PC-3 (cell line): ENCODE results near the gene ETFB. TPM values are rescaled to one million over a fixed set of nuclear protein-coding genes. Genes with fewer than 3 reads are reported as not detected.

Experiments used
- ATAC-seq: fragments of 200-7000 bp; cut with Tn5 transposase; 2 replicates; pipeline ENCODE4 v1.9.1; 2020; ENCODE audit warnings: mild to moderate bottlenecking, moderate library complexity
- BruUV-seq: library from RNA; stranded (reverse); fragments of 400-500 nt; replicated peaks from 2 replicates; lab custom pipeline; 2021; lab: Mats Ljungman, UMichigan
- CTCF ChIA-PET: fragments of 300-600 bp; sonication (Branson Sonifier 250); formaldehyde crosslinking; loops from one replicate; lab custom pipeline; 2022; ENCODE audit warnings: antibody characterized with exemption; lab: Charles Lee
- POLR2A ChIA-PET: fragments of 300-600 bp; sonication (Branson Sonifier 250); formaldehyde crosslinking; loops from one replicate; lab custom pipeline; 2022; ENCODE audit warnings: antibody characterized with exemption; ENCODE audit not compliant: unreplicated experiment; lab: Charles Lee
- DNase-seq: peaks from one replicate; pipeline ENCODE4 v3.0.0-alpha.2; 2015
- H2AFZ ChIP-seq: fragments of 300-600 bp; sonication (generic); 2 replicates; pipeline ENCODE4 v1.6.0; 2016; ENCODE audit warnings: antibody characterized with exemption, low read length
- H3F3A ChIP-seq: fragments of 300-600 bp; sonication (generic); one replicate; pipeline ENCODE4 v1.6.0; 2017; ENCODE audit warnings: antibody characterized with exemption, low read length, control low read depth, mild to moderate bottlenecking; ENCODE audit not compliant: unreplicated experiment
- H3K27ac ChIP-seq: fragments of 300-600 bp; sonication (generic); 2 replicates; pipeline ENCODE4 v1.5.1; 2016; ENCODE audit warnings: mild to moderate bottlenecking, low read length
- H3K27me3 ChIP-seq: fragments of 300-600 bp; sonication (generic); 2 replicates; pipeline ENCODE4 v1.6.1; 2016; ENCODE audit warnings: low read length, mixed read lengths
- H3K36me3 ChIP-seq: fragments of 300-600 bp; sonication (generic); 2 replicates; pipeline ENCODE4 v1.6.1; 2016; ENCODE audit warnings: low read depth, mixed run types, low read length, mixed read lengths
- H3K4me1 ChIP-seq: fragments of 300-600 bp; sonication (generic); 2 replicates; pipeline ENCODE4 v1.5.1; 2016; ENCODE audit warnings: low read length; ENCODE audit not compliant: insufficient read depth
- H3K4me2 ChIP-seq: fragments of 300-600 bp; sonication (generic); 2 replicates; pipeline ENCODE4 v1.6.0; 2016; ENCODE audit warnings: low read length
- H3K4me3 ChIP-seq: fragments of 300-600 bp; sonication (generic); 2 replicates; pipeline ENCODE4 v1.5.1; 2016; ENCODE audit warnings: mild to moderate bottlenecking, low read length, mixed read lengths
- H3K79me2 ChIP-seq: fragments of 300-600 bp; sonication (generic); 2 replicates; pipeline ENCODE4 v1.6.1; 2017; ENCODE audit warnings: low read length, mixed read lengths
- H3K9ac ChIP-seq: fragments of 300-600 bp; sonication (generic); 2 replicates; pipeline ENCODE4 v1.6.0; 2016; ENCODE audit warnings: mild to moderate bottlenecking, low read length
- H3K9me2 ChIP-seq: fragments of 300-600 bp; sonication (generic); replicated peaks from 2 replicates; pipeline ENCODE4 v1.6.1; 2016; ENCODE audit warnings: mixed run types, low read length, mixed read lengths
- H3K9me3 ChIP-seq: fragments of 300-600 bp; sonication (generic); 2 replicates; pipeline ENCODE4 v1.6.1; 2016; ENCODE audit warnings: low read length, mixed read lengths
- H4K20me1 ChIP-seq: fragments of 300-600 bp; sonication (generic); 2 replicates; pipeline ENCODE4 v1.6.1; 2016; ENCODE audit warnings: low read length, mixed read lengths
- EZH2 ChIP-seq: fragments of 300-600 bp; sonication (generic); IDR thresholded peaks from one replicate; pipeline ENCODE4 v1.6.1; 2017; ENCODE audit warnings: antibody characterized with exemption, mild to moderate bottlenecking, low read length; ENCODE audit not compliant: unreplicated experiment
- EZH2phosphoT487 ChIP-seq: fragments of 300-600 bp; sonication (generic); IDR thresholded peaks from 2 replicates; pipeline ENCODE4 v1.6.1; 2018; ENCODE audit warnings: mild to moderate bottlenecking, antibody characterized with exemption, low read length, borderline replicate concordance
- intact Hi-C: fragments of 100-400 bp; cut with micrococcal nuclease; formaldehyde crosslinking; loops from 2 replicates; pipeline ENCODE4 v1.9.0; 2023
- total RNA-seq: library from RNA; depleted of rRNA; stranded (reverse); fragments of >200 nt; gene quantifications from 2 replicates; pipeline ENCODE4 v1.2.3, GENCODE V29; 2014
- TF ChIP-seq, protein P1 (sequence below): fragments of 300-600 bp; sonication (generic); conservative IDR thresholded peaks from 2 replicates; pipeline ENCODE4 v1.5.1; 2017; ENCODE audit warnings: antibody characterized with exemption, low read depth, mild to moderate bottlenecking, low read length

The ETFB gene
- total RNA-seq, 1 experiment from 2014 or later: 249 TPM

DNA sequence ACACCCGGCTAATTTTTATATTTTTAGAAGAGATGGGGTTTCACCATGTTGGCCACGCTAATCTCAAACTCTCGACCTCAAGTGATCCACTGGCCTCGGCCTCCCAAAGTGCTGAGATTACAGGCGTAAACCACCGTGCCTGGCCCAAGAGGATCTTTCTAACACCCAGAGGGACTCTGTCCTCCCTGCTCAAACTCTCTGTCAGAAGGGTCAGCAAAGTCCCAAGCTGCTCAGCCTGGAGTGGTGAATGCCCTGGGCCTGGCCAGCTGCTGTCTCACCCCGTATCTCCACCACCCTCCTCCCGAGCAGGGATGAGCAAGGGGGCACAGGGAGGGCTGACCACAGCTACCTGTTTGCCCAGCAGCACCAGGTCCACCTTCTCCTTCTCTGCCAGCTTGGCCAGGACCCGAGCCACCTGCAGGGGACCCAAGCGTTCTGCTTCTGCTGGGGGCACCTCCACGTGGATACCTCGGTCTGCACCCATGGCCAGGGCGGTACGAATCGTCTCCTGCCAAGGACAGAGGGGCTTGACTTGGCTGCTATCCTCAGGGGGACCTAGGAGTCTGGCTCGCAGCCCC lies 13.3 kb downstream of the ETFB start:
- no peaks in the 10 kb centered on the region for H3F3A ChIP-seq
- TF ChIP-seq, protein P1, sequence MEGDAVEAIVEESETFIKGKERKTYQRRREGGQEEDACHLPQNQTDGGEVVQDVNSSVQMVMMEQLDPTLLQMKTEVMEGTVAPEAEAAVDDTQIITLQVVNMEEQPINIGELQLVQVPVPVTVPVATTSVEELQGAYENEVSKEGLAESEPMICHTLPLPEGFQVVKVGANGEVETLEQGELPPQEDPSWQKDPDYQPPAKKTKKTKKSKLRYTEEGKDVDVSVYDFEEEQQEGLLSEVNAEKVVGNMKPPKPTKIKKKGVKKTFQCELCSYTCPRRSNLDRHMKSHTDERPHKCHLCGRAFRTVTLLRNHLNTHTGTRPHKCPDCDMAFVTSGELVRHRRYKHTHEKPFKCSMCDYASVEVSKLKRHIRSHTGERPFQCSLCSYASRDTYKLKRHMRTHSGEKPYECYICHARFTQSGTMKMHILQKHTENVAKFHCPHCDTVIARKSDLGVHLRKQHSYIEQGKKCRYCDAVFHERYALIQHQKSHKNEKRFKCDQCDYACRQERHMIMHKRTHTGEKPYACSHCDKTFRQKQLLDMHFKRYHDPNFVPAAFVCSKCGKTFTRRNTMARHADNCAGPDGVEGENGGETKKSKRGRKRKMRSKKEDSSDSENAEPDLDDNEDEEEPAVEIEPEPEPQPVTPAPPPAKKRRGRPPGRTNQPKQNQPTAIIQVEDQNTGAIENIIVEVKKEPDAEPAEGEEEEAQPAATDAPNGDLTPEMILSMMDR: no peak
- TF ChIP-seq EZH2 (no peak), EZH2phosphoT487 (no peak)
- no peaks in the 10 kb centered on the region for H3K9me2 ChIP-seq
- no peak overlapping the region for H3K27ac ChIP-seq
- H3K27me3 ChIP-seq: no peaks in the 10 kb centered on the region
- no peaks in the 10 kb centered on the region for H4K20me1 ChIP-seq
- POLR2A ChIA-PET: interaction anchor here (0.7 kb wide), 1 partner anchor 11 kb away, joined by 3 read pairs; the partner anchor contains the start of gene VSIG10L
- BruUV-seq: no TSS peak
- intact Hi-C loops: no loop called here
- ATAC-seq (no peak), DNase-seq (no peak)
- H2AFZ ChIP-seq: no peak overlapping the region
- no peaks in the 10 kb centered on the region for H3K9me3 ChIP-seq
- no peak overlapping the region for H3K4me2 ChIP-seq
- H3K4me3 ChIP-seq: no peak overlapping the region
- peaks cover 24% of the 10 kb centered on the region for H3K36me3 ChIP-seq
- CTCF ChIA-PET: no interaction called here
- H3K79me2 ChIP-seq: 0 out of 2 replicates have a peak, but pooled peaks cover 8% of the 10 kb centered on the region
- H3K4me1 ChIP-seq: peaks cover 9% of the 10 kb centered on the region
- no peak overlapping the region for H3K9ac ChIP-seq

DNA sequence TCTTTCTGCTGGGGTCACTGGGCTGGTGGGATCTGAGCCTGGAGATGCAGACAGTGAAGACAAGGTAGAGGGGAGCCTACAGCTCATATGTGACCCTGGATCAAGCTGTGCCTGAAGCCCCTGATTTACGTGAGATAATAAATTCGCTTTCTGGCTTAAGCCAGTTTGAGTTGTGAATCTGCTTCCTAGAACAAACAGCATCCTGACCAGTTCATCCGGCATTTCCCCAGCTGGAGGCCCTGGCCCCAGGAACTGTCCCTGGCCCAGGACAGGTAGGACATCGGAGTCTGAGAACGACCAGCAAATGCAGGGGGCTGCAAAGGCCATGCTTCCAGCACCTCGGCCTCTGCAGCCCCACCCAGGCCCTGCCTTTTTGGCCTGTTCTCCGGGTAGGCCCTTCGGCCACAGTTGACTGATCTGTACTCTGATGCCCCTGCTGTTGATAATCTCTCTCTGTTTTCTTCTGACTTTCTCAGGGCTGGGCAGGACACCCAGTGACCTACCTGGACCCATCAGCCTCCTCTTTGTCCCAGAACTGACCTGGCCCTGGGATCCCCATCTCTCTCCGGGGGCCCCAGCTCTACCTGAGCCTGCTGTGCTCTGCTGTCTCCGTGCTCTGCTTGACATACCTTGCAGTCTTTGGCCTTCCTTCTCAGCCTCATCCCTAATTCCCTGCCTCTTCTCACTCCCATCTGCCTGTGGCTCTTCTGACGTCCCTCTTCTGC lies 14.8 kb downstream of the ETFB start:
- TF ChIP-seq EZH2 (no peak), EZH2phosphoT487 (no peak)
- TF ChIP-seq, protein P1: no peak
- no peak overlapping the region for H3K4me3 ChIP-seq
- H3K79me2 ChIP-seq: 0 out of 2 replicates have a peak, but pooled peaks cover 4% of the 10 kb centered on the region
- ATAC-seq (no peak), DNase-seq (no peak)
- POLR2A ChIA-PET: no interaction called here
- H2AFZ ChIP-seq: no peak overlapping the region
- no peaks in the 10 kb centered on the region for H3K9me3 ChIP-seq
- H3K27ac ChIP-seq: peak overlapping the region; percentile 44
- H3F3A ChIP-seq: no peaks in the 10 kb centered on the region
- no peaks in the 10 kb centered on the region for H3K9me2 ChIP-seq
- H3K9ac ChIP-seq: no peak overlapping the region
- intact Hi-C loops: no loop called here
- H3K27me3 ChIP-seq: no peaks in the 10 kb centered on the region
- peaks cover 9% of the 10 kb centered on the region for H3K4me1 ChIP-seq
- H4K20me1 ChIP-seq: no peaks in the 10 kb centered on the region
- BruUV-seq: no TSS peak
- H3K4me2 ChIP-seq: no peak overlapping the region
- CTCF ChIA-PET: no interaction called here
- peaks cover 34% of the 10 kb centered on the region for H3K36me3 ChIP-seq
